Measurements from ENCODE around the gene RGPD8. TPM values are rescaled to one million over a fixed set of nuclear protein-coding genes. Genes with fewer than 3 reads are reported as not detected.
"Not testable (repeated sequence)": the region's sequence is repeated elsewhere in the genome, so short reads cannot be mapped to it uniquely, and the experiment has no call there.

The RGPD8 gene
- total RNA-seq, 1 donor from 2014 or later = 8.6 TPM

GRCh38 chr2:112451317-112451716 is 17.9 kb upstream of the RGPD8 start:
- TF ChIP-seq, protein P1, sequence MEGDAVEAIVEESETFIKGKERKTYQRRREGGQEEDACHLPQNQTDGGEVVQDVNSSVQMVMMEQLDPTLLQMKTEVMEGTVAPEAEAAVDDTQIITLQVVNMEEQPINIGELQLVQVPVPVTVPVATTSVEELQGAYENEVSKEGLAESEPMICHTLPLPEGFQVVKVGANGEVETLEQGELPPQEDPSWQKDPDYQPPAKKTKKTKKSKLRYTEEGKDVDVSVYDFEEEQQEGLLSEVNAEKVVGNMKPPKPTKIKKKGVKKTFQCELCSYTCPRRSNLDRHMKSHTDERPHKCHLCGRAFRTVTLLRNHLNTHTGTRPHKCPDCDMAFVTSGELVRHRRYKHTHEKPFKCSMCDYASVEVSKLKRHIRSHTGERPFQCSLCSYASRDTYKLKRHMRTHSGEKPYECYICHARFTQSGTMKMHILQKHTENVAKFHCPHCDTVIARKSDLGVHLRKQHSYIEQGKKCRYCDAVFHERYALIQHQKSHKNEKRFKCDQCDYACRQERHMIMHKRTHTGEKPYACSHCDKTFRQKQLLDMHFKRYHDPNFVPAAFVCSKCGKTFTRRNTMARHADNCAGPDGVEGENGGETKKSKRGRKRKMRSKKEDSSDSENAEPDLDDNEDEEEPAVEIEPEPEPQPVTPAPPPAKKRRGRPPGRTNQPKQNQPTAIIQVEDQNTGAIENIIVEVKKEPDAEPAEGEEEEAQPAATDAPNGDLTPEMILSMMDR (IDR thresholded peaks at IDR 0.05) = no peak
- Mint-ChIP-seq H3K27me3 (ENCODE audit: unreplicated experiment) (peaks cover 26% of the 10 kb centered on the region), H3K36me3 (ENCODE audit: unreplicated experiment) (no peaks in the 10 kb centered on the region), H3K4me3 (ENCODE audit: unreplicated experiment) (no peak overlapping the region), H3K4me1 (ENCODE audit: unreplicated experiment) (no peaks in the 10 kb centered on the region), H3K9me3 (ENCODE audit: unreplicated experiment) (peaks cover 5% of the 10 kb centered on the region), H3K27ac (ENCODE audit: unreplicated experiment) (no peak overlapping the region)
- DNase-seq (ENCODE audit: extremely low spot score, unreplicated experiment) = no peak

DNA sequence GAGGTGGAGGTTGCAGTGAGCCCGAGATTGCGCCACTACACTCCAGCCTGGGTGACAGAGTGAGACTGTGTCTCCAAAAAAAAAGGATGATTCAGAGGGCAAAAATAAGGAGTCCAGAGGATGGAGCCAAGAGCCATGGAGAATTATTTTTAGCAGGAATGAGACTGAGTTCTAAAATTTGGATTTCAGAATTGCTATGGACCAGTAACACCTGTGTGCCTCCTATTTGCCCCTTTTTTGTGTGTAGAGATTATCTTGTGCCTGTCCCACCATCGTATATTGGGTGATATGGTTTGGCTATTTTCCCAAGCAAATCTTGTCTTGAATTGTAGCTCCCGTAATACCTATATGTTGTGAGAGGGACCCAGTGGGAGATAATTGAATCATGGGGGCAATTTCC is 16.4 kb upstream of the RGPD8 start:
- Mint-ChIP-seq H3K4me1 (ENCODE audit: unreplicated experiment) (no peaks in the 10 kb centered on the region), H3K27me3 (ENCODE audit: unreplicated experiment) (peaks cover 25% of the 10 kb centered on the region), H3K36me3 (ENCODE audit: unreplicated experiment) (no peaks in the 10 kb centered on the region), H3K9me3 (ENCODE audit: unreplicated experiment) (peaks cover 5% of the 10 kb centered on the region), H3K4me3 (ENCODE audit: unreplicated experiment) (no peak overlapping the region), H3K27ac (ENCODE audit: unreplicated experiment) (no peak overlapping the region)
- TF ChIP-seq, protein P1 (IDR thresholded peaks at IDR 0.05) = no peak
- DNase-seq (ENCODE audit: extremely low spot score, unreplicated experiment) = no peak

DNA sequence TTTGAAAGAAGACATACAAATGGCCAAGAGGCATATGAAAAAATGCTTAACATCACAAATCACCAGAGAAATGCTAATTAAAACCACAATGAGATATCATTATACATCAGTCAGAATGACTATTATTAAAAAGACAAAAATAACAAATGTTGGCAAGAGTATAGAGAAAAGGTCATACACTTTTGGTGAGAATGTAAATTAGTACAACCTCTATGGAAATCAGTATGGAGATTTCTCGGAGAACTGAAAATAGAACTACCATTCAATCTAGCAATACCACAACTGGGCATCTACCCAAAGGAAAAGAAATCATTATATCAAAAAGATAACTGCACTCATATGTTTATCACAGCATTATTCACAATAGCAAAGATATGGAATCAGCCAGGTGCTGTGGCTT is 10.8 kb upstream of the RGPD8 start:
- not testable (repeated sequence) for H3K4me1 Mint-ChIP-seq (ENCODE audit: unreplicated experiment); DNase-seq (ENCODE audit: extremely low spot score, unreplicated experiment); H3K36me3 Mint-ChIP-seq (ENCODE audit: unreplicated experiment); H3K4me3 Mint-ChIP-seq (ENCODE audit: unreplicated experiment); H3K27ac Mint-ChIP-seq (ENCODE audit: unreplicated experiment); H3K9me3 Mint-ChIP-seq (ENCODE audit: unreplicated experiment)
- peaks cover 47% of the 10 kb centered on the region for H3K27me3 Mint-ChIP-seq (ENCODE audit: unreplicated experiment)

- peaks cover 34% of the 10 kb centered on the region for H3K27me3 Mint-ChIP-seq (ENCODE audit: unreplicated experiment)
- not testable (repeated sequence) for H3K4me3 Mint-ChIP-seq (ENCODE audit: unreplicated experiment); H3K4me1 Mint-ChIP-seq (ENCODE audit: unreplicated experiment); H3K36me3 Mint-ChIP-seq (ENCODE audit: unreplicated experiment); DNase-seq (ENCODE audit: extremely low spot score, unreplicated experiment); H3K9me3 Mint-ChIP-seq (ENCODE audit: unreplicated experiment); H3K27ac Mint-ChIP-seq (ENCODE audit: unreplicated experiment)
Measured at GRCh38 chr2:112438603-112439261, 5.3 kb upstream of the RGPD8 start.

DNA sequence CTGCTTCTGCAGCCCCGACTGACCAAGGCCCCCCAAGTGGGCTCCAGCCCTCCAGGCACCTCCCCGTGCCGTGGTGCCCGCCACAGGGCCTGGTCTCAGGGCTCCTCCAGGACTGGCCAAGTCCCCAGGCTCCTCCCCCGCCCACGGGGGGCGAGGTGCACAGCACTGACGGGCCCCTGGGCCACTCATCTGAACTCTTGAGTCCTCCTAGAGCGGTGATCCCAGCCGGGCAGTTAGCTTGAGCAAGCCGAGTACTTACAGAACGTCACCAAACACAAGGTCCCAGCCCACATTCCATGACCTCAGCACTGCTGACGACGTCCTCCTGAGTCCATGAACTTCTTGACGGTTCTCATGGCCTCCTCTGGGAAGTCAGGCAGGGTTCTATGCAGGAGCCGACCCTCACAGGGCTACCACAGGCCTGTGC is 4.0 kb upstream of the RGPD8 start:
- H3K4me1 Mint-ChIP-seq (ENCODE audit: unreplicated experiment) = not testable (repeated sequence)

GRCh38 chr2:112436993-112437392 is 3.5 kb upstream of the RGPD8 start:
- H3K27me3 Mint-ChIP-seq (ENCODE audit: unreplicated experiment) = peaks cover 21% of the 10 kb centered on the region
- DNase-seq (ENCODE audit: extremely low spot score, unreplicated experiment) = peak; percentile 65

More for the DNA sequence above, 4.0 kb upstream of the RGPD8 start:
- H3K27ac Mint-ChIP-seq (ENCODE audit: unreplicated experiment); H3K36me3 Mint-ChIP-seq (ENCODE audit: unreplicated experiment); H3K4me3 Mint-ChIP-seq (ENCODE audit: unreplicated experiment); H3K9me3 Mint-ChIP-seq (ENCODE audit: unreplicated experiment): not testable (repeated sequence)
- DNase-seq (ENCODE audit: extremely low spot score, unreplicated experiment) = peak; percentile 78
- H3K27me3 Mint-ChIP-seq (ENCODE audit: unreplicated experiment) = peaks cover 25% of the 10 kb centered on the region

DNA sequence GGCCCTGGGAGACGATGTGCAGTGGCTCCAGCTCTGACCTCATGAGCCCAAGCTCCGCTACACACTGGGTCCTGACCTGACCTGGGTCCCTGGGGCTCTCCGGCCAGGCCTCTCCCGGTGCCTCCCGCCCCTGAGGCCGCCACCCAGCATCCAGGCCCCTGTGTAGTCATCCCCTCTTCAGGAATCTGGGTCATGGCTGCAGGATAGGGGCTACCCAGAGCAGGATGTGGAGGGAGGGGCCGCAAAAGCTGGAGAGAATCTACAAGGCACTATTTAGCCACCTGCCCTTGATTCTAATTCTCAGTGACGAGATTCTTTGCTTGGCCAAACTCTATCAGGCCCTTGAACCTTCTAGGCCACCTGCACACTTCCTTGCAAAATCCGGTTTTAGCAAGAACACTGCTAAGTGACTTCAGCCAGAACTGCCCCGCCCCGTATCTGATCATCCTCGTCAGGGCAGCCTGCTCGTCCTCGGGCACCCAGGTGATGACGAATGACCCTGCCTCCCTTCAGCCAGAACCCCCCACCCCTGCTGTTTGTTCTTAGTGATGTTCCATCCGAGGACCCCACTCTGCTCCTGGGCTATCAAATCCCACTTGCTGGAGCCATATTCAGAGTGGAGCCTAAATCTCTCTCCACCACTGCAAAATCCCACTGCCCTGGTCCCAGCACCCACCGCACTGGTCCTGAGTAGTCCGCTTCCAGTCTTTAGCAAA is 2.4 kb upstream of the RGPD8 start:
- H3K4me1 Mint-ChIP-seq (ENCODE audit: unreplicated experiment); H3K36me3 Mint-ChIP-seq (ENCODE audit: unreplicated experiment): not testable (repeated sequence)

More at GRCh38 chr2:112436993-112437392, 3.5 kb upstream of the RGPD8 start:
- H3K36me3 Mint-ChIP-seq (ENCODE audit: unreplicated experiment); H3K4me1 Mint-ChIP-seq (ENCODE audit: unreplicated experiment); H3K27ac Mint-ChIP-seq (ENCODE audit: unreplicated experiment); H3K4me3 Mint-ChIP-seq (ENCODE audit: unreplicated experiment); H3K9me3 Mint-ChIP-seq (ENCODE audit: unreplicated experiment): not testable (repeated sequence)

DNA sequence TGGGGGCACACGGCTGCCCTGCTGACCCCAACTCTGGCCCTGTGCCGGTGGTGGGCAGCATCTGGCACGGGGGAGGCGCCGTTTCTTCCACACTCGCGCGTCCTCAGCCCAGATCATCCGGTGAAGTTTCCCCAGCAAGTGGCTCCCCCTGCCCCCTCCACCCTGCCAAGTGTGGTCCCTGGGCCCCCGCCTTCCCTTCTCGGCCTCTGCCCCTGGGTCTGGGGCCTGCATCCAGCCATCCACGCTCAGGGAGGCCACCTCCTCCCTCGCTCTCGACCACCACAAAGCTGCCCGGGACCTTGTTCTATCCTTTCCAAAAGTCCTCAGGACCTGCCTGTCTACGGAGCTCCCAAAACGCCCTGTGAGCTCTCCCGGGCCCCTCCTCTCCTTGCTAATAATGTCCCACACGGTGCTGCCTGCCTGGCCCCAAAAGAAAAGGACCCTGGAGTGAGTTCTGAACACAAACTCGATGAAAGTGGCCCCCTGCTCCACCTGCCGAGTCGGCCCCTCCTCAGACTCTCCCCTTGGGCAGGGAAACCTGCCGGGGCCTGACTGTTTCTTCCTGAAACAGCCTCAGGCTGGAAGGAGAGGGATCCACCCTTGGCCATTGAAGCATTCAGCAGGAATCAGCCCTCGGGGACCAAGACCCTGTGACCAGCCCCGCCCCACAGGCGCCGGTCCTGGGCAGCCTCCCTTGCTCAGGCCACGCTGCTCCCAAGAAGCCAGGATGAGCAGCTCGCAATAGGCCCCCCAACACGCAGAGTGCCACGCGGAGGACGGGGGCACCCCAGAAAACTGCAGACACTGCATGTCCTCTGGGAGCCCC is 1.7 kb upstream of the RGPD8 start:
- H3K9me3 Mint-ChIP-seq (ENCODE audit: unreplicated experiment); H3K4me1 Mint-ChIP-seq (ENCODE audit: unreplicated experiment); H3K4me3 Mint-ChIP-seq (ENCODE audit: unreplicated experiment); H3K27ac Mint-ChIP-seq (ENCODE audit: unreplicated experiment); H3K36me3 Mint-ChIP-seq (ENCODE audit: unreplicated experiment): not testable (repeated sequence)
- H3K27me3 Mint-ChIP-seq (ENCODE audit: unreplicated experiment) = peaks cover 10% of the 10 kb centered on the region
- DNase-seq (ENCODE audit: extremely low spot score, unreplicated experiment) = peak; percentile 78

More for the DNA sequence above, 2.4 kb upstream of the RGPD8 start:
- H3K4me3 Mint-ChIP-seq (ENCODE audit: unreplicated experiment); H3K27ac Mint-ChIP-seq (ENCODE audit: unreplicated experiment); H3K9me3 Mint-ChIP-seq (ENCODE audit: unreplicated experiment): not testable (repeated sequence)
- DNase-seq (ENCODE audit: extremely low spot score, unreplicated experiment) = peak; percentile 80
- H3K27me3 Mint-ChIP-seq (ENCODE audit: unreplicated experiment) = peaks cover 16% of the 10 kb centered on the region
